H1 (cell line): ENCODE measurements around the gene KTN1. TPM values are rescaled to one million over a fixed set of nuclear protein-coding genes. Genes with fewer than 3 reads are reported as not detected.

Experiments
- CBX5 ChIP-seq: fragments of 300-800, 300-1000 bp; sonication (generic); IDR thresholded peaks from 2 replicates; pipeline ENCODE4 v1.7.1; 2016; ENCODE audit warnings: antibody characterized with exemption, low read length, low read depth
- CHD7 ChIP-seq: fragments of 300-600 bp; sonication (generic); IDR thresholded peaks from 2 replicates; pipeline ENCODE4 v1.7.1; 2012; ENCODE audit warnings: low read length, moderate library complexity, mild to moderate bottlenecking, inconsistent platforms; ENCODE audit not compliant: insufficient replicate concordance
- EGR1 ChIP-seq: IDR thresholded peaks from 2 replicates; pipeline ENCODE4 v1.6.1; 2011; ENCODE audit warnings: low read depth, low read length, borderline replicate concordance
- KDM4A ChIP-seq: IDR thresholded peaks from one replicate; pipeline ENCODE4 v1.7.1; 2012; ENCODE audit warnings: low read depth, mild to moderate bottlenecking, moderate library complexity, low read length, inconsistent platforms; ENCODE audit not compliant: severe bottlenecking
- SUZ12 ChIP-seq: fragments of 200-600 bp; sonication (generic); IDR thresholded peaks from 2 replicates; pipeline ENCODE4 v1.6.1; 2012; ENCODE audit warnings: mild to moderate bottlenecking, inconsistent platforms, low read length, moderate library complexity, mixed read lengths
- ZNF274 ChIP-seq: IDR thresholded peaks from 2 replicates; pipeline ENCODE4 v1.7.0; 2012; ENCODE audit warnings: low read length, borderline replicate concordance; ENCODE audit errors: extremely low read depth
- polyA plus RNA-seq, 7 experiments: library from polyadenylated mRNA; depleted of rRNA in 3 of 7; stranded (reverse) in 5 of 7; unstranded in 2 of 7; fragments of >200 nt in 5 of 7; fragments of 200-250 nt in 2 of 7; gene quantifications; 1 replicate in 5 of 7; 2 replicates in 1 of 7; 4 replicates in 1 of 7; pipeline versions ENCODE4 v1.2.1 to v1.2.3, GENCODE V29; 2011 to 2013; ENCODE audit warnings: missing spikeins in 2 of 7, mixed read lengths in 2 of 7
- total RNA-seq: library from RNA; stranded (reverse); fragmentation: NEBNext Ultra II Directional; extraction: Animal tissue kit (Norgen Biotek cat#: 25700); gene quantifications from 2 replicates; pipeline ENCODE4 v1.2.1, GENCODE V29; 2021

KTN1 gene
- total and polyA plus RNA-seq, 2 of the 8 experiments (the other 6 are each of a cell fraction or from before 2014, with no cell fraction given) = 15.4 to 151 TPM

- TF ChIP-seq CHD7 = no peak
- TF ChIP-seq EGR1 = no peak
- no peak for TF ChIP-seq CBX5
- no peak for TF ChIP-seq ZNF274
- no peak for TF ChIP-seq SUZ12
- no peak for TF ChIP-seq KDM4A
Observed at GRCh38 chr14:55645845-55646832, 66.1 kb downstream of the KTN1 start (continued).
